Measurements from ENCODE around the gene CLEC4G. TPM values are rescaled to one million over a fixed set of nuclear protein-coding genes. Genes with fewer than 3 reads are reported as not detected.

CLEC4G gene
- total RNA-seq, 1 donor from 2014 or later, result 10.1 TPM

DNA sequence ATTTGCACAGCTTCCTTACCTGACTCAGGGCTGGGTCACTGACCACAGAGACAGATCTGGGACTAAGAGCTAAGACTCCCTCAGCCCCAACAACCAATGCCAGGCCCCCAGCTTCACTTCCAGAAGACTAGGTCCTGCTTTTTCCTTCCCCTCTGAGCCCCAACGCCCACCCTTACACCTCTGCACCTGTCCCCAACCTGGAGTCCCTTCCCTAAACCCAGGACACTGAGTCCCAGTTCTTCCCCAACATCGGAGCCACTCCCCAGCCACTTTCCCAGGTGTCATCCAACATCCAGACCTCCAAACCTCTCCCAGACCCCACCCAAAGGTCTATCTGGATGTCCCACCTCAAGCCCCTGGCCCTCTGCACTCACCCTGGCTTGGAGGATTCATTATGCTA lies 32.9 kb downstream of the CLEC4G start:
- no peak for DNase-seq (ENCODE audit: low spot score)

DNA sequence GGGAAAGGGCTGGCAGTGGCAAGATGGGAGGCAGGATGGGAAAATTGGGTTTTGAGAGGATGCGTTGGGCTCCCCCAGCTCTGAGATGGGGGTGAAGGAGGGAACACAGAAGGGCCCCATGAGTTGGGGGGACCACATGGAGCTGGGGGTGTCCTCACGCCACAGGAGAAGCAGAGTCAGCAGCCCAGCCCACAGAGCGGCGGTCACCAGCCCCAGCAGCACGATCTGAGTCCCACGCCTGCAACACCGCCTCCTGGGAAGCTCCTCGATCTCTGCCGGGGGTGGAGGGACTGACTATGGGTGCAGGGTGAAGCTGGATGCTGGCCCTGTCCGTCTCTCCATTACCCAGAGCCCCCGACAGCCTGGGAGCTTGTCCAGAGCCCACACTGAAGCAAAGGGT lies 33.3 kb downstream of the CLEC4G start:
- no peak for DNase-seq (ENCODE audit: low spot score)

DNA sequence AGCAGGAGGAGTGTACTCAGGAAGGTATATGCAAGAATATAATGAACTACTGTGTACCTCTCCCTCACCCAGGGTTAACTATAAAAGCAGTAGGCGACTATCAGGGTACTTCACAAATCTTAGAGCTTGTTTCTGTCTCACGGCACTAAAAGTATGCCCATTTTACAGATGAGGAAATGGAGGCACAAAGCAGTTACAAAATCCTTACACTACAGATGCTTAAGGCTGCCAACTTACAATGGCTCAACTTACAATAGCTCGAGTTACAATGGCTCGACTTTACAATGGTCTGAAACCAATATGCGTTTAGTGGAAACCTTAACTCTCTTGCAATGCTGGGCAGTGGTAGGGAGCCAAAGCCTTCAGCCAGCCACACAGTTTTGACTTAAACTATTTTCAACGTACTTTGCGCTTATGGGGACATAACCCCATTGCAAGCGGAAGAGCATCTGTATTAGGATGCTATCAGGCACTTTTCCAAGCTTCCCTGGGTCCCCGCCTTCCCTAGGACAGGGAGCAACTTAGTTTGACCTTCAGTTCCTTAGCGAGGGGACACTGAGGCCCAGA lies 34.1 kb downstream of the CLEC4G start:
- no peak for DNase-seq (ENCODE audit: low spot score)

DNA sequence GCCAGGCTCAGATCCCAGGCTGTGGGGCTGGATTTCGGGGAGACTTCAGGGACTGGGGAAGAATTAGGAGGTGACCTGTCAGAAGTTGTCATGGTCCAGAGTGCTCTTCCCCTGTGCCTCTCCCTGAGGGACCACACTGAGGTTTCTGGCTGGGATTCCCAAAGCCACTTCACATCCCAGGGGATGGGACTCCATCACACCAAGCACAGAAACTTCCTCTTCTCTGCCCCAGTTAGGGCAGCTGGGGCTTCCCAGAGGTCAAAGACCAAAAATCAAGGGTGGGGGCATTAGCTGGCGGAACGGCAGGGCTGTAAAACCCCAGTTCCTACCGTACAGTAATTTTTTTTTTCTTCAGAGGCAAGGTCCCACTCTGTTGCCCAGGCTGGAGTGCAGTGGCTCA lies 37.4 kb downstream of the CLEC4G start:
- DNase-seq (ENCODE audit: low spot score), result no peak

DNA sequence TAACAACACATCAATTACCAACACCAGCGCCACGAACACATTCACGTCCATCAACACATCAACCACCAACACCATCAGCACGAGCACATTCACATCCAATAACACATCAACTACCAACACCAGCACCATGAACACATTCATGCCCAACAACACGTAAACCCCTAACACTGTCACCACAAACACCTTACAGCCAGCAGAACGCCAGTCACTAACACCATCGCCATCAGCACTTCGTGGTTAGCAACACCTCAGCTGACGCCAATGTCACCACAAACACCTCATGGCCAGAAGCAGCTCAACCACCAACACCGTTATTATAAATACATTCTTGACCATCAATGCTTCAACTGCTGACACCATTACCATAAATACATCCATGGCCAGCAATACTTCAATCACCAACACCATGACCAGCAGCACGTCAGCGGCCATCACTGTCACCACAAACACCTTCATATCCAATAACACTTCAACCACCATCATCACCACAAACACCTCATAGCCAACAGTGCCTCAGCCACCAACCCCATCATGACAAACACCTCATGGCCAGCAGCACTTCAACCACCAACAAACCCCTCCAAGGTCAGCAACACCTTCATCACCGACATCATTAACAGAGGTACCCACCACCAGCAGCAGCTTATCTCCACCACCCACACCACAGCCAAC lies 39.4 kb downstream of the CLEC4G start:
- DNase-seq (ENCODE audit: low spot score), result no peak

DNA sequence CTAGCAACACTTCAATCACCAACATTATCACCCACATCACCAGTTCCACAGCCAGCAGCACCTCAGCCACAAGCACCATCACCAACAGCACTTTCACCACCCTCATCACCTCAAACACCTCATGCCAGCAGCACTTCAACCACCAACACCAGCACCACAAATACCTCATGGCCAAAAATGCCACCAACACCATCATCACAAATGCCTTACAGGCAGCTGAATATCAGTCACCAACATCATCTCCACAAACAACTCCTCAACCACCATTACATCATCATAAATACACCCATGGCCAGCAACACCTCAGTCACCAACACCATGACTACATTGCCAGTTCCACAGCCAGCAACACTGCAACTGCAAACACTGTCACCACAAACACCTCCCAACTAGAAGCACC lies 40.4 kb downstream of the CLEC4G start:
- DNase-seq (ENCODE audit: low spot score), result no peak

DNA sequence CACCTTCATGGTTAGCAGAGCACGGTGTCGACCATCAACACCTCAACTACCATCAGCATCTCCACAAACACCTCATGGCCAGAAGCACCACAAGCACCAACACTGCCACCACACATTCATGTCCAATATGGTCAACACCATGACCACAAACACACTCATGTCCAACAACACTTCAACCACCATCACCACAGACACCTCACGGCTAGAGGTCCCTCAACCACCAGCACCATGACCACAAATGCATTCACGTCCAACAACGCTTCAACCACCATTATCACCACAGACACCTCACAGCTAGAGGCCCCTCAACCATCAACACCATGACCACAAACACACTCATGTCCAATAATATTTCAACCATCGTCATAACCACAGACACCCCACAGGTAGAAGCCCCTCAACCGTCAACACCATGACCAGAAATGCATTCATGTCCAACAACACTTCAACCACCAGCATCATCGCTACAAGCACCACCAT lies 41.1 kb downstream of the CLEC4G start:
- DNase-seq (ENCODE audit: low spot score), result no peak

DNA sequence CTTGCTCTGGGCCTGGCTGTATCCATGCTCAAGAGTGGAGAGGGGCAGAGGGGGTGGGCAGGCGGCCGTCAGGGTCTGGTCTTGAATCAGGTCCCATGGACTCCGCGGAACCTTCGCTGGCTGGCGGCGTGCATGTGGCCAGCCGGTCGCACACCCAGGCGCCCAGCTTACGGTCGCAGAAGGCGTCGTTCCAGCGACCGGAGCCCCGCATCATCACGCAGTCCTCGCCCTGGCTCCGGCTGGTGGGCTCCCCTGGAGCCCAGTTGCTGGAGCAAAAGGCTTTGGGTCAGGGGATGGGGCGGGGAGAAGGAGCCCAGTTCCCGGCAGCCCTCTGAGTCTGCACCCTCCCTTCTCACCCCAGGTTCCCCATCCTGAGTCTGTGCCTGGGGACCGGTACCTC lies 42.7 kb downstream of the CLEC4G start:
- DNase-seq (ENCODE audit: low spot score), result no peak

DNA sequence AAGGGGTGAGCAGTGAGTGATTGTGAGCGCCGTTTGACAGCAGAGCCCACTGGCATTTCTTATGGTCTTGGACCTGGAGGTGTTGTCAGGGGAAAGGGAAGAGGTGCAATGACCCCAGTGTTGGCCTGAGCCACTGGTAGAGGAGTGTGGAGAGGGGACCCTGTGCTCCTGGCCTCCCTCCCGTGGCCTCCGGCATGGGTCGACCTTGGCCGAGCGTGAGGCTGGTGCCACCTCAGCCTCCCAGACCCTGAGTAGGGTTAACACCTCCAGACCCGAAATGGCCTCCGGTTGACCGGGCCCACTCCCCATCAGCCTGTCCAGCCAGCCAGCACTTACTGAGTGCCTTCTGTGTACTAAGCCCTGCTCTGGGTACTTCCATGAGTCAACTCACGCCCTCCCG lies 44.7 kb downstream of the CLEC4G start:
- no peak for DNase-seq (ENCODE audit: low spot score)

DNA sequence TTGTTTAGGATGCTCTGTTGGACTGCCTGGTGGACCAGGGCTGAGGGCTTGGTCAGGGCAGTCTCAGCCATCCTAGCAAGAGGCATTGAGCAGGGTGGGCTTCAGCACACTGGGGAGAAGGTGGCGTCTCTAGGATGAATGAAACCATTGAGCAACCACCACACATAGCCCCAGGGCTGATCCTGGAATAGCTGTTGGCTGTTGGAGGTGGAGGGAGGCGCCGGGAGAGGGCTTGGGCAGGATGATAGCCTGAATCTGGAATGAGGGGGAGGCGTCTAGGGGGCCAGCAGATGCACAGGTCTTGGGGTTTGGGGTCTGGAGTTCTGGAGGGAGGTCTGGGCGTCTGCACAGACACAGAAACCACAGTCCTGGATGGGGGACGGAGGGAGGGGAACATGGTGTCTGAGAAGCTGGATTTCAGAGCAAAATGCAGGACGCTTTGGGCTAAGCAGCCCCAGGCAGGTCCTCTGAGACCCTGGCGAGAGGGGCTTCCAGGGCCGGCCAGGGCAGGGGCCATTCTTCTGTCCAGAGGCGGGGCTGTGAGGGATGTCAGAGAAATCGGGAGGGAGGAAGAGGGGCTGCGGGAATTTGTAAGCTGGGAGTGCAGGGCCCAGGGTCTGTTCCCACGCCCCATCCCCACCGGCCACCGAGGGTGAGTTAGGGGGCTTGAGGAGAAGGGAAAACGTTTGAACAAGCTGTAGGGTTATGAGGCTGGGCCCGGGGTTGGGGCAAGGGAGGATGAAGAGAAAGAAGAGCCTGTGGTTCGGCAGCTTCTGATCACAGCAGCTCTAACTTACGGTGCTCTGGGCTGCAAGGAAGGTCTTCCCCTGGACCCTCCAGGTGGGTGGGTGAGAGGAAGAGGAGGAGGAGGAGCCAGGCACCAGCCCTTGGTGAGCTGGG lies 46.1 kb downstream of the CLEC4G start:
- DNase-seq (ENCODE audit: low spot score), result no peak

DNA sequence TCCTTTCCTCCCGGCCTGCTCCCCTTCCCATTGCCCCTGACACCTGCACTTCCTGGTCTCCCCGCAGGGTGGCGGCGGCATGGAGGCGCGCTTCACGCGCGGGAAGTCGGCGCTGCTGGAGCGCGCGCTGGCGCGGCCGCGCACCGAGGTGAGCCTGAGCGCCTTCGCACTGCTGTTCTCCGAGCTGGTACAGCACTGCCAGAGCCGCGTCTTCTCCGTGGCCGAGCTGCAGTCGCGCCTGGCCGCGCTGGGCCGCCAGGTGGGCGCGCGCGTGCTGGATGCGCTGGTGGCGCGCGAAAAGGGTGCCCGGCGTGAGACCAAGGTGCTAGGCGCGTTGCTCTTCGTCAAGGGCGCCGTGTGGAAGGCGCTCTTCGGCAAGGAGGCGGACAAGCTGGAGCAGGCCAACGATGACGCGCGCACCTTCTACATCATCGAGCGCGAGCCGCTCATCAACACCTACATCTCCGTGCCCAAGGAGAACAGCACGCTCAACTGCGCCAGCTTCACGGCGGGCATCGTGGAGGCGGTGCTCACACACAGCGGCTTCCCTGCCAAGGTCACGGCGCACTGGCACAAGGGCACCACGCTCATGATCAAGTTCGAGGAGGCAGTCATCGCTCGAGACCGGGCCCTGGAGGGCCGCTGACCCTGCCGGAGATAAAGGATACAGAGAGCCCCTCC lies 49.6 kb downstream of the CLEC4G start:
- no peak for DNase-seq (ENCODE audit: low spot score)

DNA sequence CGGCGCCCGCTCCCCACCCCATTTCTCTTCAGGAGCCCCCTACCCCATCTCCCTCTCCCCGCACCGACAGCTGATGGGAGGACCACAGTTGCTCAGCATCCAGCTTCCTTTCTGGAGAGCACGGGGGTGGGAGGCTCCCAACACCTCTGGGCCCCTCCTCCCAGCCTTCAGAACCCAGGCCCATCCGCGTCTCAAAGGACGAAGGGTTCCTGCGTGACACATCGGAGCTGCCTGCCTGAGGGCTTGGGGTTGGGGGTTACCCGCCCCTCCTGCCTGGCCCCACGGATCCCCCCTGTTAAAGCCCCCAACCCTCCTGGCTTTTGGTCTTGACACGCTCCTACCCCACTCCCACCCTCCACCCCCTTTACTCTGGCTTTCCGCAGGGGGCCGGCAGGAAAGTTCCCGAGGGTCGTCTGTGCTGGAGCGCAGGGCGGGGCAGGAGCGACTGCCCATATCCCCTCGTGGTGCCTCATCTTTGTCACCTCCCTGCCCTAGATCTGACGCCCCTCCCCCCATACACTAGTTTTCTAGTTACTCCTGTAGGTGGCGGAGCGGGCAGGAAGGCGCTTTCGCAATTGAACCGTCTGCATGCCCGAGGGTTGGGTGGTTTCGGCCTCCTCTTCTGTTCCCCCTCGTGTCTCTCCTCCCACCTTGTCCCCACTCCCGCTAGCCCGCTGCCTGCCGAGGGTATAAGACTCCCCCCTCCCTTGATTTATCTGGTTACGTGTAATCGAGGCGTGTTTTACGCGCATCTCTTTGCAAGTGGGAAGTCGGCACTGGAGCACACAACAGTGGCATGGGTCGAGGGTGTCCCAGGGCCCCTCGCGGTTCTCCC lies 50.4 kb downstream of the CLEC4G start:
- peak; percentile 92 for DNase-seq (ENCODE audit: low spot score)

DNA sequence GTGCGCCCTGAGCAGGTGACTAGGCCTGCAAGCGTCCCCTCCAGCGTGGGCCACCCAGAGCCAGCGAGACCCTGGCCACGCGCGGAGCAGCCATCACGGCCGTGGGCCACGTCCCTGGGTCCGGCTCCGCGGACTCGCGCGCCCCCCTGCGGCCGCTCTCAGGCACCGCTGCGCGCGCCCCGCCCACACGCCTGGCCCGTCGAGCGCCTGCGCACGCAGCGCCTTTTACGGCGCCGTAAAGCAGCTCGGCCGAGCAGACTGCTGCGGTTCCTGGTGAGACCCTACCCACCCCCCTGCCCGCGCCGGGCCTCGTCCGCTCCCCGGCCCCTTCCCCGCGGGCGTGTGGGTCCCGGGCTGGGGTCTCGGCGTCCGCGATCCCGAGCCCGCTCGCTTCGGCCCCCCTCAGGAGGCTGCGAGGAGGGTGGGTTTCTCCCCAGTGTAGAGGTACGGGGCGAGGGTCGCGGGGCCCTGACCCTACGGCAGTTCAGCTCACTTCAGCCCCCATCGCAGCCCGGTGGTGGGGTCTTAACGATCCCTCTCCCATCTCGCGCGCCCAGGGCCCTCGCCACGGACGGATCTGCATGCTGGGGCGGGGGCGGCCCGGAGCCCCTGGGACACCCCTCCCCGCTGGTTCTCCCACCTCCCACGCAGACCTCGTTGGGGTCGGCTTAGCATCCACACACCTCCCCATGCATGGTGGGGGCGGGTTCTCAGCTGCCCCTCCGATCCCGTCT lies 51.1 kb downstream of the CLEC4G start, which contains the start of gene TRAPPC5:
Gene TRAPPC5 (plus strand): TSS at position 228 of the 734 bp plus-strand sequence. CDS start 1,421 bp downstream, outside the sequence.
- peak; percentile 97 for DNase-seq (ENCODE audit: low spot score)

DNA sequence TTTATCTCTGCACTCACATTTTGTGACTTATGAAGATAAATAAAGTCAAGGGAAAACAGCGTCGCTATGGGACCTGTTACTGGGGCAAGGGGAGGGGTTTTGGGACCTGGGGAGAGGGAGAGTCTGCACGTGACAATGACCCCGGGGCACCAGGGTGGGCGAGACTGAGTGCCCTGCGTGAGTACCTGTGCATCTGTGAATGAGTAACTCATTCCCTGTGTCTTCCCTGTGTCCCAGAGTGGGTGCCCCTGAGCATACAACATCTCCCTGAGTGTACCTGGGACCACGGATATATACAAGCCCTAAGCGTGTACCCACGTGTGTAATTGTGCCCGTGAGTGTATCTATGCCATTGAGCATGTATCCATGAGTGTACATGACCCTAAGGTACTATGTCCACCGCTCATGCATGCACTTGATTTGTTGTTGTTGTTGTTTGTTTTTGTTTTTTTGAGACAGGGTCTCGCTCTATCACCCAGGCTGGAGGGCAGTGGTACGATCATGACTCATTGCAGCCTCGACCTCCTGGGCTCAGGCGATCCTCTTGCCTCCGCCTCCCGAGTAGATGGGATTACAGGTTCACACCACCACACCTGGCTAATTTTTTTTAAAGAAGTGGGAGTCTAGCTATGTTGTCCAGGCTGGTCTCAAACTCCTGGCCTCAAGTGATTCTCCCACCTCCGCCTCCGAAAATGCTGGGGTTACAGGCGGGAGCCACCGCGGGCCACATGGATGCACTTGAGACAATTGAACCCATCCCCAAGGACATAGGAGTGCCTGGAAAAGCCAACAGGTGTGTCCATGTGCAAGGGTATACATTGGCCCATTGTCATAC lies 51.9 kb downstream of the CLEC4G start:
- no peak for DNase-seq (ENCODE audit: low spot score)

DNA sequence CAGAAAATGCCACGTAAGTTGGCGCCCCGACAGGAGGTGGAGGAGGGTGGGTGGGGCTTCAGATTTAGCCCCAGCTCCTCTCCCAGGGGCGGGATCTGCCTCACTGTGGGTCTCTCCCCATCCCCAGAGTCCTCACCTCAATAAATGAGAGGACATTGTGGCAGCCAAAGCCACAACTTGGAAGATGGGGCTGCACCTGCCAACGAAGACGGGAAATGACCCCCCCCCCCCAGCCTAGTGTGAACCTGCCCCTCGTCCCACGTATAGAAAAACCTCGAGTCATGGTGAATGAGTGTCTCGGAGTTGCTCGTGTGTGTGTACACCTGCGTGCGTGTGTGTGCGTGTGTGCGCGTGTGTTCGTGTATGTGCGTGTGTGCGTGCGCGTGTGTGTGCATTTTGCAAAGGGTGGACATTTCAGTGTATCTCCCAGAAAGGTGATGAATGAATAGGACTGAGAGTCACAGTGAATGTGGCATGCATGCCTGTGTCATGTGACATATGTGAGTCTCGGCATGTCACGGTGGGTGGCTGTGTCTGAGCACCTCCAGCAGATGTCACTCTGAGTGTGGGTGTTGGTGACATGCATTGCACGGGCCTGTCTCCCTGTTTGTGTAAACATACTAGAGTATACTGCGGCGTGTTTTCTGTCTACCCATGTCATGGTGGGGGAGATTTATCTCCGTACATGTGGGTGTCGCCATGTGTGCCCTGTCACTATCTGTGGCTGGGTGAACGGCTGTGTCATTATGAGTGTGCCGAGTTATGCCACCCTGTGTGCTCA lies 52.7 kb downstream of the CLEC4G start:
- no peak for DNase-seq (ENCODE audit: low spot score)

All from mesenteric fat pad (tissue), 1 donor.